Measurements from ENCODE around the gene SPTBN5.

Gene SPTBN5

DNA sequence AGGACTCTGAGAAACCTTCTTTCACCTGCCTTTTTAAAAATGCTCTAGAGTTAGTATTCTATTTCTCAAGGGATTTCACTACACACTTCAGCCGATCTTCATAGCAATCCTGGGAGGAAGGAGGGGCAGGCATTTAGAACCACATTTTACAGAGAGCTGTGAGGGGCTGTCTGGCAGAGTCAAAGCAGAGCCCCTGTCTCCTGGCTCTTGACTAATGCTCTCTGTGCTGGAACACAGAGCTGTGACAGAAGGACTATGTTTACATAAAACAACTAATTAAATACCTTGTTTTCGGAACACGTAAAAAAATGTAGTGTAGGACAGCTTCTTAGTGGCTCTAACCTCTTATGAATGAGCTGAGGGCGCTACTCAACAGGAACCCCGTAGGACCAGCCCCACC is 7.6 kb upstream of the SPTBN5 start:
- DNase-seq, result no peak

DNA sequence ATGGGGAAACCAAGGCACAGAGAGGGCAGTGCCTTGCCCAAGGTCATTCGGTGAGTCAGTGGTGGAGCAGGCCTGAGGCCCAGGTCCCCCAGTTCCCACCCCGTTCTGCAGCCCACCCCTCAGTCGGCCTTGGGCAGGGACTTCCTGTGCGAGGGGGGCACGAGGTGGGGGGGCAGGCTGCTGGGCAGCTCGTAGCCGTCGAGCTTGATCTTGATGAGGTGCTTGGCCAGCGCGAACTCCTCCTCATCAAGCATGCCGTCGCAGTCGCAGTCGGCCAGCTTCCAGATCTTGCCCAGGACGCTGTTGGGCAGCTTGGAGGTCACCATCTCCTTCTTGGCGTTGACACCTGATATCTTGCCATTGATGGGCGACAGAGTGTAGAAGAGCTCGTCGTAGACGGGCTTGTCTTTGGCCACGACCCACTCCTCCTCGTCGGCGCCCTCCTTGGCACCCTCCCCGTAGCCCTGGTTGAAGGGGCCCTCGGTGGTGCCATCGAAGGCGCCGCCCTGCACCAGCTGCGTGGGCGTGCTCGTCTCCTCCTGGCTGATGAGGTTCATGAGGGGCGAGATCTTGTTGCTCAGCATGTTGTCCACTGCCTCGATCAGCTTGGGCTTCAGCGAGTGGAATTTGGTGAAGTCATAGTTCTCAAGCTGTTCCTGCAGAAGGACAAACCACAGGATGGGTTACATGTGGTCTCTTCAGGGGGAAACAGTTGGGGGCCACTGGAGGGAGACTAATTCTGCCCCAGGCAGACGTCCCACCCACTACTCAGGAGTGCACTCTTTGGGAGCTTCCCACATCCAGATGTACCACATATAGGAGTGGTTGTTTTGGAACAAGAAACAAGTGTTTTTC is 6.9 kb upstream of the SPTBN5 start:
- no peak for DNase-seq

DNA sequence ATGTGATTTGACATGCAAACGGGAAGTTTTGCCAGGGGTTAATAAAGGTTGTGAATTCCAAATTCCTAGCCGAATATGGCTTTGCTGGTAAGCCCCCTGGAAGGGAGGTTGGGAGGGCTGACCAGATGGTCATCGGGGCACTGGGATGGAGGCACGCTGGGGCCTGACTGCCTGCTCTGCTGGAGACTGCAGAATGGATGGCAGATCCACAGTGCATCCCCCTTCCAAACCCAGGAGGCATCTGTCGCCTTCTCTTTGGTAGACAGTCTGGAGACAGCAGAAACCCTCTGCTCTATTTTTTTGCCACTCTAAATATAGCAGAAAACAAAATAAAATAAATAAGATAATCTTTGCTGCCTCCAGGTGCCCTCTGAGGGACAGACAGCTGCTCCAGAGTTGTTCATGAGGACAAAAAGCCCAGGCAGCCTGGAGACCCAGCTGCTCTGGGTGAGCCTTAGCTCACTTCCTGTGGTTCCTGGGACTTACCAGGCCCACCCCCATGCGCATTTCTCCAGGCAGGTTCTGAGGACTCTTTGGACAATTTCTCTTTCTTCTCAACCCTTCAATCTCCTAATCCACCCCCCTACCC is 6.1 kb upstream of the SPTBN5 start:
- no peak for DNase-seq

DNA sequence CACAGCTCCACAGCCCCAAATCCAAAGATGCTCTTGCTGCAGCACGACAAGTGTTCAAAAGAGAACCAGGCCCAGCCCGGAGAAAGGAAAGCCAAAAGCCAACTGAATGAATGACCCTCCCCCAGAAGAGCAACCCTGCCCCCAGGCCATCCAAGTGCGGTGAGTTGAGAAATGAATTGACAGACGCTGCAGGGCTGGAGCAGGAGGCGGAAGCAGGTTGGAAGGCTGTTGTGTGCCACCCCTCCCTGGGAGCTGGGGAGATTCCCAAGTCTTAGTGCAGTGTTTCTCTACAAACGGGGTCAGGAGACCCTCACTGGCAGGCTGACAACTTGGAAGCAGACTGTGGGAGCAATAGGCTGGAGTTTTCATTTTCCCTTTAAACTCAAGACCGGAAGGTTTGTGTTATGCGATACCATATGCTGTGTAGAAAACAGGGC is 3.5 kb upstream of the SPTBN5 start:
- peak; percentile 63 for DNase-seq

DNA sequence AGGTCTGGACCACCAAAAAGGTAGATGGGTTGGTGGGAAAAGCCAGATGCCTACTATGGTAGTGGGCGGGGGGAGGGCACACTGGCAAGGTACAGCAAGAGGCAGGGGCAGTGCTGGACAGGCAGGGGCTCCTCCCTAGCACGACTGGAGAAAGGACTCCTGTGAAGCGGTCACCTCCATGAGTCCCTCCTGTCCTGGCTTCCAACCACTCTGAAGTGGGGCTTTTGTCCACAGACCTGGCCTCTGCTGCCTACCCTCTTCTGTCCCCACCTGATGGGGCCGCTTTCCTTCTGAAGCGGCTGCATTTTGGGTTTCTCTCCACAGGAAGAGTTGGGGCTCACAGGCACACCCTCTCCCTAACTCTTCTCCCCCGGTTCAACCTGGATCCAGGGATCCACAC is 2.7 kb upstream of the SPTBN5 start:
- DNase-seq, result no peak

DNA sequence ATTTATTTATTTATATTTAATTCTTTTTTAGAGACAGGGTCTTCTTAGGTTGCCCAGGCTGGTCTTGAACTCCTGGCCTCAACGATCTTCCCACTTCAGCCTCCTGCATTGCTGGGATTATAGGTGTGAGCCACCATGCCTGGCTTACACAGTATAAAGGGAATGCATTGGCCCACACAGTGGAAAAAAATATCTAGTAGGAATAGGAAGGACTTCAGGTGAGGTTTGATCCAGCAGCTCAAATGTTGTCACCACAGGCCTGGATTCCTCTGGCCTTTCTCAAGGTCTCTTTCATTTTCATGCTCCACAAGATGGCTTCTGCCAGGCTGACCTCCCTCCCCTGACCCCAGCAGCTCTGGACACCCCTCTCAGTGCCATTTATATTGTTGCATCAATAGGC is 2.1 kb upstream of the SPTBN5 start:
- no peak for DNase-seq

DNA sequence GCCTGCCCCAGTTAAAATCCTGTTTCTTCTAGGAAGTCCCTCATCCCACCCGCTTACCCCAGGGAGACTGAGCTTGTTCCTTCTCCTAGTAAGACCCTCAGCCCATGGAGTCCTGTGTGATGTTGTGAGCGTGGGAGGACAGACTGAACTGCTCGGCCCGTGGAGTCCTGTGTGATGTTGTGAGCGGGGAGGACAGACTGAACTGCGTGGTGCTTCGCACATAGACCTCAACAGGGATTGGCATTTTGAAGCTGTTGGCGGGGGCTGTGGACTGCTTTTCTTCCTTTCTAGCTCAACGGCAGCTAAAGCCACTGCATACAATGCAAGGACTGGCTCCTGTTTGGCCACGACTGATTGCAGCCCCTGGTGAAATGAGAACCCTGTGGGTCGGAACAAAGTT is 1.6 kb upstream of the SPTBN5 start:
- no peak for DNase-seq

DNA sequence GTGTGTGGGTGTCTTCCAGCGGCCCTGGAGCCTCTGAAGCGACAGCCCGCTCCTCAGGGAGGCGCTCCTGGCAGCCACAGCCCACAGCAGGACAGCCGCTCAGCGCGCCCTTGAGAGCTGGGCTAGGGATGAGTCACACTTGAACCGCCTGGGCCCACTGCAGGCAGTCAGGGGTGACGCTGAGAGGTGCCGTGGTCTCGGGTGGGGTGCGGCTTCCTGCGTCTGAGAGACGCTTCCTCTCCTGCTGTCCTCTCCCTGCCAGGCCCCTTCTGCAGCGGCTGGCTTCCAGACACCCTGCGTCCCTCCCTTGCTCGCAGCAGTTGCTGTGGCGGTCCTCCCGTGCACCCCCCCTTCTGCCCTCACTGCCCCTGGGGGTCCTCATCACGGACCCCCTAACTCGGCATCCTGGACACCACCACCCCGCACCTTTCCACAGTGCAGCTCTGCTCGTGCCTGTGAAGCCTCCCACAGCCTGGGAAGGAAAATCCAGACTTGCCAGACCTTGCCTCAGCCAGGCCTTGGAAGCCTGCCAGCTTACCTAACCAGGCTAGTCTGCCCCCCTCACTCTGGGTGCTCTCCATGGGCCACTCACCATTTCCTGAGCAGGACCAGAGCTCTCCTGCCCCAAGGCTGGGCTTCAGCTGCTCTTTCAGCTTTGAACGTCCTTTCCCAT is 1.1 kb upstream of the SPTBN5 start:
- peak; percentile 88 for DNase-seq

DNA sequence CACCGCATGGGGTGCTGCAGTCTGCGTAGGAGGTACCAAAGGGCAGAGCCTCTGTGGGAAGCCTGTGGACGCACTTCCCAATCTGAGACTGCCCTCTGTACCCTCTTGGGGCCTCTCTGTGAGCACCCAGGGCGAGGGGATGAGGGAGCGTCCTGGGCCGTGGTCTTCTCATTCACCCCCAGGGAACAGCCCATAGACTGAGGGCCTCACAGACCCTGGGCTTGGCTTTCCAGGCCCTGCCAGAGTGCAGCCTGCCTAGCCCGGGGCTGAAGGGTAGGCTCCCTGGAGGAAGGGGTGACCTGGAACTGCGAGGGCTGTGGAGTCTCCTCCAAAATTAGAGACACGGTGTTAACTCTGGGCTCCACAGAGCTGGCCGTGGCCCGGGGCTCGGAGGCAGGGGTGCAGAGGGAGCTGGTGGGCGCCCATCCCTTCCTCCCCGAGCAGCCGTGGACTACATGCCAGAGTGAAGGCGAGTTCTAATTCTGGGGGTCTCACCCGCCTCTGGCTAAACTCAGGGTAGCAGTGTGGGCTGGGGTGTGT is 468 bp upstream of the SPTBN5 start:
- no peak for DNase-seq

DNA sequence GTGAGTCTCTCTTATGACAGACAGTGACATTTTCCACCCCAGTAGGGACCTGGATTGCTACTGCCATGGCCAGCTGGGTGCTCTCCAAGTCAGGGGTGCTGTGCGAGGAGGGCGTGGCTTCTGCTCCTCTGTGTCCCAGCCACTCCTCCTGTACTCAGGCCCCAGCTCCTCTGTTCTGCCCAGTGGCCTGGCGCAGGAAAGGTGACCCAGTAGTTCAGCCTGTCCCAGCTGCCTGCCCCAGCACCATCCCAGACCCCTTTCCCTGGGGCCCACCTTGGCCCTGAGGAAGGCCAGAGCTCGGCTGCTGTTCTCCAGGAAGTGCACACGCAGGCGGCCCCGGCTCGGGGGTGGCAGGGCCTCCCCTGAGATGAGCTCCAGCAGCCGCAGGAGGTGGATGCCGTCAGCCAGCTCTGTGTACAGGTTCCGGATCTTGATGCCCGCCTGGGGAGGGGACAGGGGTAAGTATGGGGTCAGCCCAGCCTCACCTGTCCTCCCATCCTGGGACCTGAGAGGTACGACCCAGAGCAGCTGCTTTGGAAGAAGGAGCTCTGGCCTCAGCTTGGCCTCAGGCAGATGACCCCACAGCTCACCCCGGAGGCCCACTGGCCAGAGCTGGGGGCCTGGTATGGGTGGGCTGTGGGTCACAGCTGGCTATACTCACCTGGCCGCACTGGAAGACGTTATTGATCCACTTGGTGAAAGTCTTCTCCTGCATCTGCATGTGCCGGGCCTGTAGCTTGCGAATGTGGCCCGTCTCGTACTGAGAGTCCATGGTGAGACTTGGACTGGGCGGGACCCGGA is 1.0 kb downstream of the SPTBN5 start:
- no peak for DNase-seq

DNA sequence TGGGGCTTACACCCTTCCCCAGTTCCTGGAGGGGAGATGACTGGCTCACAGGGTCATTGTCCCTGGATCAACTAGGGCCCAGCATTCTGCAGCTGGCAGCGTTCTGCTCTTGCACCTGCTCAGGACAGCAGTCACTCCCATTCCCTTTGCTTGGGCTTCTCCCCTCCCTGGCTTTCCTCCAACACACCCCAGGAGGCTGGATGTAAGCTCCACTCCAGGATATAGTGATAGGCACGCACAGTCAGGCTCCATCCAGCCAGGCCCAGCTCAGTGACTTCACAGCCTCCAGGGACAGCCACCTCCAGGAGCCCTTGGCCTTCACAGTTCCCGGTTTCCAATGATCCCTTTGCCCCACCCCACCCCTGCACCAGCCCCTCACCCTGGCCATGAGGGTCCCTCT is 1.9 kb downstream of the SPTBN5 start:
- DNase-seq, result no peak

DNA sequence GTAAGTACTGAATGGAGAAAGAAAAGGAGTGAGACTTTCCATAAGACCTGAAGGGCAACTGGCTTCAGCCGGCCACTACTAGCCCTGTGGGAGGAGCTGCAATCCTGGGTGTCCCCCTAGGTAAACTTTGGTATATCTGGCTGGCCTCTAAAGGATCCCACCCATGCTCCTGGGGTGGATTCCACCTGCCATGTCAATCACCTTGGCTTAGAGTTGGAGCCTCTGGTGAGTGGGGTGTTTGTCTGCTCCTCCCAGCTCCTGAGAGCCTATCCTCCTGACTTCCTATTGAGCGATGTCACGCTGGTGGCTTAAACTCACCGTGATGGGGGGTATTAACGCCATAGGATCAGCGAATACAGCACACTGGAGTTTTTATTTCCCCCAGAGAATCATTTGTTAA is 2.6 kb downstream of the SPTBN5 start:
- no peak for DNase-seq

DNA sequence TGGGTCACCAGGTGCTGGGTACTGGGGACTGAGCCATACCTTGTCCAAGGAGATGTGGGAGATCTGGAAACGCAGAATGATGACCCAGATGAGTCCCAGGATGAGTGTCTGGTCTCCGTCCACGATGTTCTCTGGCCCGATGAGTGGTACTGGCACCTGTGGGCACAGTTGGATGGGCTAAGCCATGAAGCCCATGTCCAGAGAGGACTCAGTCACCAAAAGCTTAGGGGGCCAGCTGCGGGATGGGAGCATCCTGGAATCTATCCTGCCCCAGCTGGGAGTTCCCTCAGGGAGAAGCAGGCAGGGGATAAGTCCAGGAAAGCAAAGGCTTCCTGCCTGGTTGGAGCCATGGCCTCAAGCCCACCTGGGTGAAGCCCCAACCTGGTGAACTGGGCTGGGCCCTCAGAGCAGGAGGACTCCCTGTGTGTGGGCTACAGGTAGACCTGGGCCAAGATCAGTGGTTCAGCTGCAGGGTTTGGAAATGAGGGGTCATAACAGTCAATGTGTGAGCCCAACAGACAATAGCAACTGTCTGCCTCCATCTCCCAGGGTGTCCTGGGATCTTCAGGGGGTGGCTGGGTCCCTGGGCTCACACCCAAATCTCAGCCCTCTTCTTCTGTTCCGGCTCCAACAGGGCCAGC is 3.7 kb downstream of the SPTBN5 start:
- no peak for DNase-seq

DNA sequence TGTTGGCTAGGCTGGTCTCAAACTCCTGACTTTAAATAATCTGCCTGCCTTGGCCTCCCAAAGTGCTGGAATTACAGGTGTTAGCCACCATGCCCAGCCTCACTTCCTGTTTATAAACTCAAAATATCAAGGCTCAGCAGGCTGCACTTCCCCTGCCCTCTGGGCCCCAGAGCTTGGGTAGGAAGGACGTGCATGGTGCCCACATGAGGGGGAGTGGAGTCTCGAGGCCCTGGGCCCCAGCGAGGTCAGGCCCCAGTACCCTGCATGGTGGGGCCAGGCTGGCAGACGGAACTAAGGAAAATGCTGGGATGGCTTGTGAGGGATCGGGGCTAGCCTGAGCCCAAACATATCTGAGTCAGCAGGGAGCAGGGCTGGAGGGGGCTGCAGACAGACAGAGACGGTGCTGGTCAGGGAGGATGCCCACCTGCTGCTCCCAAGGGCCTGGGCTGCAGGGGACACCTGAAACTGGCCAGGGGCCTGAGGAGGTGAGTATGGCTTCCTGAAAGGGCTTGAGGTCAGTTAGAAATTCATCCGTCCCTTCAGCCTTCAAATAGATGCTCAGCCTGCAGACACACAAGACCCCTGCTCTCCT is 5.1 kb downstream of the SPTBN5 start:
- DNase-seq, result no peak

DNA sequence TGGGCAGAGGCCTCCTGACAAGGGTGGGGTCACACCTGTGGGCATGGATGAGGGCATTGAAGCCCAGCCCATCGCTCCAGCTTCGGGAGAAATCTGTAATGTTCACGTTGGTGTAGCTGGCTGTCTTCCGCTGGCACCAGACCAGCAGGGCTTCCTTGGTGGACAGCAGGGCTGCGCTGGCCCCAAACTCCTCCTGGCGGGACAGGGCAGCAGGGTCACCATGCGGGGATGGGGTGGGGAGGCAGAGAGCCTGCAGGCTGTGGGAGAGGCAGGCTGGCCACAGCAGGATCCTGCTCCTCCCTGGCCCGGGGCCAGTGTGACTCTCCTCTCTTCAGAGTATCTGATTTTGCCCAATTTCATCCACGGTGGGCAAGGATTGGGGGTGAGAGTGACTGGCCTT is 6.0 kb downstream of the SPTBN5 start:
- no peak for DNase-seq

DNA sequence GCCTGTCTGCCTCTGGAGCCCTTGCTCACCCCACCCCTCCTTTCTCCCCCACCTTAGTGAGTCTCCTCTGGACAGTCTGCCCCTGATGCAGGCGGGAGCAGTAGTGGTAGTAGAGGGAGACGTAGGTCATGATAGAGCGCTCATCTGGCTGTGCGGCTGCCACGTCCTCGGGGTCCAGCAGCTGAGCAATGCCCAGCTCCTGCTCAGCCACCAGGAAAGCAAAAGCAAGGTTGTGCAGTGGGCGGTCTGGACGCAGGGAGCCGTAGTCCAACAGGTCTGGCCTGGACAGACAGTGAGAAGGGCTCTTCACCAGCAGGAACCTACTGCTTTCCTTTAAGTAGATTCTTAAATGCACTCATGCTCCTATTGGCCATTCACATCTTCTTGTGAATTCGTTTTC is 6.7 kb downstream of the SPTBN5 start:
- DNase-seq, result no peak

DNA sequence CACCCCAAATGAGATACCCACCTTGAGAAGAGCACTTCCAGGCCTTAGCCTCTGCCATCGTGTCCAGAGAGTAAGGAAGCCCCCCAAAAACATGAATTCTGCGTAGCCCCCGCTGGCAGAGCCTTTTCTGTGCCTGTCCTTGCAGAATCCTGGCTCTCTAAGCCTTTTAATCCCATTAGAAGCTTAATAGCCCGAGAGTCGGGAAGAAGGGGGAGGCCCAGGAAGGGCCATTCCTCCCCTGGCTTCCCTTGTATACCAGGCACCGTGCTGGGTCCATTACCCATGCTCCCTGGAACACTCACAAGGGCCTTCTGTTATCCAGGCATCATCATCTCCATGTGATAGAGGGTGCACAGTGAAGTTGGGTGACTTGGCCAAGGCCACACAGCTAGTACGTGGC is 7.1 kb downstream of the SPTBN5 start:
- DNase-seq, result no peak

DNA sequence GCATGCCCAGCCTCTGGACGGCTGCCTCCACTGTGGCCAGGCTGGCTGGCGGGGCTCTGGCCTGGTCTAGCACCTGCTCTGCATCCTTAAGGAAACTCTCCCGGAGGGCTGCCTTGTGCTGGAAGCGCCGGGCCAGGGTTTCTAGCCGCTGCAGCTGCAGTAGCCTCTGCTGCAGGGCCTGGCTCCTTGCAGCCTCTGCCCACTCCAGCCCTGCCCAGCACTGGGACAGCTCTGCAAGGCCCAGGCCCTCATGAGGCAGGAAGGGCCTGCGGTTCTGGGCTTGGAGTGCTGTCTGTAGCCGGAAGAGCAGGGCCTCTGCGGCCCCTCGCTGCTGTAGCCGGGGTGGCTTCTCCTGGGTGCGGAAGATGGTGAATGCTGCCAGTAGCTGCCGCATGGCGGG is 8.0 kb downstream of the SPTBN5 start:
- no peak for DNase-seq

DNA sequence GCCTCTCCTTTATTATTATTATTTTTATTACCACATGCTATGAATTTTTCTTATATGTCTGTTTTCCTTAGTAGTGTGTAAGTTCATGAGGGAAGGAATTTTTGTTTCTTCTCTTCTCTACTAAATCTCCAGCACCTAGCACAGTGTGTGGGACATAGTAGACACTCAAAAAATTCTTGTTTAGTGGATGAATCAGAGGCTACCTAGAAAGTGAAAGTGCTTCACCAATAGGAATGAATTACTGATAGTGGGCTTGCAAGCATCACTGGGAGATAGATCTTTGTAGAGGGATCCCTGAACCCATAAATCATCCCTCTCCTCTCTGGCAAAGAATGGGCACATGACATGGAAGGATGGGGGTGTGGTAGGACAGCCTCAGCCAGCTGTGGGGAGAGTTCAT is 8.5 kb downstream of the SPTBN5 start:
- DNase-seq, result no peak

DNA sequence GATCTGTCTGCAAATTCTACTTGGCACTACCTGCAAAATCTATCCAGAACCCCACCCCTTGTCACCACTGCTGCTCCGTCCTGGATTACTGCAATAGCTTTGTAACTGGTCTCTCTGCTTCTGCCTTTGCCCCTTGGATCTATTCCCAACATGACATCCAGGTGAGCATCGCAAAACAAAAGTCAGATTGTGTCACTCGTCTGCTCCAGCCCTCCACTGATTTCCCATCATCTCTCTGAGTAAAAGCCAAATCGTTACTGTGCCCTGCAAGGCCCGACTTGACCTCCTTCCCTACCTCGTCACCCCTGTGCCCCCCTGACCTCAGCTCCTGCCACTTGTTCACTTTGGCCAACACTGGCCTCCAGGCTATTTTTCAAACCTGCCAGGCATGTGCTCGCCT is 9.4 kb downstream of the SPTBN5 start:
- no peak for DNase-seq

DNA sequence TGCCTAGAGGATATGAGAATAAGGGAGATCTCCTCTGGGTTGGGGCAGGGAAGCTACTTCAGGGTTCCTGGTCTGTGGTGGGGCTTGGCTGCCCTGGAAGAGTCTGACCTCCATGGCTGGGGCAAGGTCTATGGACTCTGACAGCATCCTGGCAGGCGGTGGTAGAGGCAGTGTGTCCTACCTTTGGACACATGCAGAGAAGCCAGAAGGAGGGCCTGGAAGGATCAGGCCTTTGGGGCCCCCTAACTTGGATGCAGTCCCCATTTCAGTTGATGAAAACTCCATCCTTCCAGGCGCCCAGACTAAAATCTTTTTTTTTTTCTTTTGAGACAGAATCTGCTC is 10.4 kb downstream of the SPTBN5 start:
- DNase-seq, result no peak

Data from islet precursor cell (in vitro differentiated cells).